Thyroid gland (tissue), 4 donors: ENCODE data around the gene CNN3.

Source experiments
- POLR2A ChIP-seq, 2 donors: fragments of 450-650 bp; IDR thresholded peaks; one replicate each; pipeline ENCODE4 v1.6.1; 2017; ENCODE audit warnings: antibody characterized with exemption in 2 of 2, mild to moderate bottlenecking in 2 of 2, moderate library complexity in 1 of 2
- TF ChIP-seq, protein P1 (sequence below), 6 experiments: fragments of 200-600 bp in 3 of 6; fragments of 450-650 bp in 3 of 6; sonication (generic) in 3 of 6; IDR thresholded peaks; one replicate each; pipeline ENCODE4 v1.5.1; 2016 to 2019; ENCODE audit warnings: antibody characterized with exemption in 6 of 6, mild to moderate bottlenecking in 2 of 6, inconsistent platforms in 1 of 6, moderate library complexity in 1 of 6

- TF ChIP-seq POLR2A (IDR thresholded peaks at IDR 0.05): no peak
- TF ChIP-seq, protein P1, sequence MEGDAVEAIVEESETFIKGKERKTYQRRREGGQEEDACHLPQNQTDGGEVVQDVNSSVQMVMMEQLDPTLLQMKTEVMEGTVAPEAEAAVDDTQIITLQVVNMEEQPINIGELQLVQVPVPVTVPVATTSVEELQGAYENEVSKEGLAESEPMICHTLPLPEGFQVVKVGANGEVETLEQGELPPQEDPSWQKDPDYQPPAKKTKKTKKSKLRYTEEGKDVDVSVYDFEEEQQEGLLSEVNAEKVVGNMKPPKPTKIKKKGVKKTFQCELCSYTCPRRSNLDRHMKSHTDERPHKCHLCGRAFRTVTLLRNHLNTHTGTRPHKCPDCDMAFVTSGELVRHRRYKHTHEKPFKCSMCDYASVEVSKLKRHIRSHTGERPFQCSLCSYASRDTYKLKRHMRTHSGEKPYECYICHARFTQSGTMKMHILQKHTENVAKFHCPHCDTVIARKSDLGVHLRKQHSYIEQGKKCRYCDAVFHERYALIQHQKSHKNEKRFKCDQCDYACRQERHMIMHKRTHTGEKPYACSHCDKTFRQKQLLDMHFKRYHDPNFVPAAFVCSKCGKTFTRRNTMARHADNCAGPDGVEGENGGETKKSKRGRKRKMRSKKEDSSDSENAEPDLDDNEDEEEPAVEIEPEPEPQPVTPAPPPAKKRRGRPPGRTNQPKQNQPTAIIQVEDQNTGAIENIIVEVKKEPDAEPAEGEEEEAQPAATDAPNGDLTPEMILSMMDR (IDR thresholded peaks at IDR 0.05): no peak
Observed at GRCh38 chr1:94936861-94937620, 10.1 kb upstream of the CNN3 start.
